Ecto neural progenitor cell (in vitro differentiated cells): ENCODE measurements around the gene SCNN1G.
"Not testable (repeated sequence)": the region's sequence is repeated elsewhere in the genome, so short reads cannot be mapped to it uniquely, and the experiment has no call there.

ENCODE experiments used
- DNase-seq: peaks from one replicate; pipeline ENCODE4 v3.0.0-alpha.2; 2018; ENCODE audit warnings: low spot score

SCNN1G gene

GRCh38 chr16:23182679-23183542, at the start of gene SCNN1G:
Gene SCNN1G (plus strand): TSS chr16:23182745. CDS start chr16:23186272, 3,527 bp downstream.
- DNase-seq, result peak; percentile 55

DNA sequence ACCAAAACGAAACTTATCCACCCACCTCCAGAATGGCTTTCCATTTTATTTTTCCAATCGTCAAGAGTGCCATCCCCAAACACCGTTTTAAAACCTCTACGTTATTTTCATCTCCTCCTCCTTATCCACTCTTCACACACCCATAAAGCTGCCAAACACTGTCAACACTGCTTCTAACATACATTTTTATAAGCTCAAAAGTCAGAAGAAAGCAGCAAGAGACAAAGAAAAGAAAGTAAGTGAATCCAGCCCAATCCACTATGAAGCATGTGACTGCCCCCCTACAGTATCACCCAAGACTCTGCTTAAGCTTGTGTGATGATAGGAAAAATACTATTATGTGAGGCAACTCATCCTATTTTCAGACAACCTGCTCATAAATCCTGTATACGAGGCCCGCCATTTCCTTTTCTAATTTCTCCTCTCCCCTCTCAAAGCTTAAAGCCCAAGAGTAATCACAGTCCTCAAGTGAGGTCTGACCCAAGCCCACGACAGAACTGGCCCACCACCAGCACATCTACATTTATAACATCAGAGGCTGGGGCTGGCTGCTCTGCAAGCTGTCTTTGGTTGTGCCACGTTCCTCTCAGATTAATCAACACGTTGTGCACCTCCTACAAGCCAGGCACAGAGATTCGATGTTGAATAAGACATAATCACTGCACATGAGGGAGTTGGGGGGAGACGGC, 49.6 kb upstream of the SCNN1G start:
- DNase-seq, result no peak

DNA sequence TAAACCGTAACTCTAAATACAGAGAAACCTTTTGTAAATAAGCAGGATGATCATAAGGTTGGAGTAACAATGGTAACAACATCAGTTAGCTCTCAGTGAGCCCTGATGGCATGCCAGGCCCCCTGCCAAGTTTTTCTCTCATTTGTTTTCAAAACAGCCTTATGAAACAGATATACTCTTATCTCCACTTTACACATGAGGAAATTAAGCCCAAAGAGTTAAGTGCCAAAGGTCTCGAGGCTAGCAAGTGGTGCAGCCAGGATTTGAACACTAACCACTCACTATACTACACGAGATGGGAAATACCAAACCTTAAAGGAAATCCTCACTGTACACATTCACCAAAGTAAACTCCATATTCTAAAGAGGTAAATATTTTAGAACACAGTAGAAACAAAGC, 48.3 kb upstream of the SCNN1G start:
- no peak for DNase-seq

- no peak for DNase-seq
These were observed 45.3 kb upstream of the SCNN1G start for GRCh38 chr16:23137256-23137655.

GRCh38 chr16:23137818-23138217, 44.7 kb upstream of the SCNN1G start:
- no peak for DNase-seq

DNA sequence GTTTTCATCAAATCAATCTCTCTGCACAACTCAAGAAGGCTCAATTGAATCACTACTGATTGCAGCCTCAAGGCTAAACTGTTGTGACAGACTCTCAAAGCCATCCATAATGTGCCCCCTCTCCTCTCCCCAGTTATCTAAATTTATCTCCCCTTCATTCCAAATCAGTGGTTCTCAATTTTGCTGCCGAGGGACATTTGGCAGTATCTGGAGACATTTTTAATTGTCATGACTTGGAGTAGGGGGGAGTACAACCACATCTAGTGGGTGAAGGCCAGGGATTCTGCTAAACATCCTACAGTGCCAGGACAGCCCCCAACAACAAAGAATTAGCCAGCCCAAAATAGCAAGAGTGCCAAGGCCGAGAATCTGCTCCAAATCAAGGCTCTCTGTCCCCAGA, 42.4 kb upstream of the SCNN1G start:
- no peak for DNase-seq

- DNase-seq, result no peak
These were observed 41.5 kb upstream of the SCNN1G start for GRCh38 chr16:23141033-23141432.

GRCh38 chr16:23141500-23141899, 41.0 kb upstream of the SCNN1G start:
- DNase-seq, result no peak

- DNase-seq, result no peak
These were observed 40.4 kb upstream of the SCNN1G start for GRCh38 chr16:23141959-23142740.

DNA sequence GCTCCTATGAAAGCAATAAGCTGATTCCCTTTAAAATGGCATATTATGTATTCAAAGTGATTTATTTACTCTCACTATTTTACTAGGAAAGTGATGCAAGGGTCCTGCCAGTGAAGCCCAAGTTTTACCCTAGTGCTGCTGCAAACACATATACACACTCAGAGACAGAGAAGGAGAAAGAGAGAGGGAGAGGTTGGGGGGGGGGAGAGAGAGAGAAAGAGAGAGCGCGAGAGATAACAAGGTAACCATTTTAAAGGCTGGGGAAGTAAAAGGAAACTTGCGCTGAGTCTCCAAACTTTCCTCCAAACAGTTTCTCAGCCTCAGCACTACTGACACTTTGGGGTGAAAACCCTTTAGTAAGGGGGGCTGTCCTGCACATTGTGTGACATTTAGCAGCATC, 39.2 kb upstream of the SCNN1G start:
- DNase-seq, result no peak

GRCh38 chr16:23144393-23144792, 38.2 kb upstream of the SCNN1G start:
- DNase-seq, result not testable (repeated sequence)

DNA sequence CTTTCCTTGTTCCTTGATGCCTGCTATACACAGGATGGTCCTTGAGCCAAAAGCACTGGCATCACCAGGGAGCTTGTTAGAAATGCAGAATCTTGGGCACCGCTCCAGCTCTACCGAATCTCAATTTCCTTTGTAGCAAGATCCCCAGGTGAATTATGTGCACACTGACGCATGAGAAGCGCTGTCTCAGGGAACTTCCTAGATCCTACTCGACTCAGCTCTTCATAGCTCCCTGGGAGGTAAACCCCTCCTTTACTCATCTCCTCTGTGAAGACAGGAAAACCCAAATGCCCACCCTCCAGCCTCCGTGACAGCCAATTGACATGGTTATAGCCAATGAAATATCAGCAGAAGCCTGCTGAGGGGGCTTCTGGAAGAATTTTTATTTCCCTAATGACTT, 37.4 kb upstream of the SCNN1G start:
- DNase-seq, result no peak

GRCh38 chr16:23145608-23146007, 36.9 kb upstream of the SCNN1G start:
- no peak for DNase-seq

GRCh38 chr16:23146877-23147601, 35.5 kb upstream of the SCNN1G start:
- no peak for DNase-seq

- DNase-seq, result no peak
These were observed 34.9 kb upstream of the SCNN1G start for GRCh38 chr16:23147666-23148065.

GRCh38 chr16:23148166-23148512, 34.4 kb upstream of the SCNN1G start:
- DNase-seq, result no peak

GRCh38 chr16:23148513-23149266, 33.9 kb upstream of the SCNN1G start:
- no peak for DNase-seq

GRCh38 chr16:23149267-23149992, 33.1 kb upstream of the SCNN1G start, which contains the start of gene USP31:
Gene USP31 (minus strand): TSS chr16:23149452. CDS start chr16:23149270, 182 bp downstream.
- peak; percentile 96 for DNase-seq

DNA sequence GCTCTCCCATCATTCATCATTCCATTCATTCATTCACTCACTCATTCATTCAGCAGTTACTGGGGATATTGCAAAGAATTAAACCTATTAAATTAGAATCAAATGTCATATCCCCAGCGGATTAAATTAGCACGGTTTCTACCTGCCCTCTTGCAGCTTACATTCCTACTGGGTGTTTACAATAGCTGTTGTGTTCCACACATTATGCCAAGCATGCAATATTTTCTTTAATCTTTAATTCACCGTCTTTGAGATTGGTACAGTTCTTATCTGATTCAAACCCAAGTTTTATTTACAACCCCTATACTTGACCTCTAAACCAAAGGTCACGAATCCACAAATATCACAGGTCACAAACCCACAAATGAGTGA, 32.6 kb upstream of the SCNN1G start:
- DNase-seq, result no peak

- no peak for DNase-seq
These were observed 30.0 kb upstream of the SCNN1G start for GRCh38 chr16:23152386-23153178.
